Measurements from ENCODE around the gene DNAAF2. TPM values are rescaled to one million over a fixed set of nuclear protein-coding genes. Genes with fewer than 3 reads are reported as not detected.

Gene DNAAF2
- total and polyA plus RNA-seq, 4 donors, result 4.2 to 8.2 (median 5.3) TPM

DNA sequence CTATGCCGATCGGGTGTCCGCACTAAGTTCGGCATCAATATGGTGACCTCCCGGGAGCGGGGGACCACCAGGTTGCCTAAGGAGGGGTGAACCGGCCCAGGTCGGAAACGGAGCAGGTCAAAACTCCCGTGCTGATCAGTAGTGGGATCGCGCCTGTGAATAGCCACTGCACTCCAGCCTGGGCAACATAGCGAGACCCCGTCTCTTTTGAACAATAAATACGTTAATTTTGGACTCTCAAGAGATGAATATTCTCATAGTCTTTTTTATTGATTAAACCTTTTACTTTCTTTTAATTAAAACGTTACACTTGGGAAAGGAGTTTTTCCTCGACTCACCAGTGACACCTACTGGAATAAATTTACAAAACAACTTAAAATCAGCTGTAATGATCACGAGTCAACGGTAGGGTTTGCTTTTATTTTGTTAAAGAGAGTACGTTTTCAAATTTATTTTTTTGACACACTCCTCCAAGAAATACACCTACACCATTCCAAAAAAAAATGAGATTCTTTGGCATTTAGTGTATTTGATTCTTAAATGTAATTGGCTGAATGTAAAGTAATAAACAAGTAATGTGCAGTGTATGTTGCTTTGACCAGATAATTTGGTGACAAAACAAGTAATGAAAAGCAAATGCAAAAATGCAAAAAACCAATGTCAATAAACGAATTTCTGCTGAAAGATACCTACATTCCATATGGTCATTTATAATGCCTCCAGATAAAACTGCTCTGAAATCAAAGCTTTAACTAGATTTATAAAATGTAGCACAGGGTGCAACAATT lies 48.2 kb downstream of the DNAAF2 start:
- H3K4me1 ChIP-seq (ENCODE audit: control insufficient read depth in 4 of 4, insufficient read depth in 4 of 4, low read length in 3 of 4), result peaks cover 4 to 14% (median 7%) of the 10 kb centered on the region in 4 donors
- no peaks in the 10 kb centered on the region for H3K9me3 ChIP-seq (ENCODE audit: control insufficient read depth in 4 of 4, low read length in 3 of 4)
- TF ChIP-seq FOXA2 (IDR thresholded peaks at IDR 0.05) (no peak), RXRA (IDR thresholded peaks at IDR 0.05) (peak; percentile 45 to 64), NR2F2 (IDR thresholded peaks at IDR 0.05) (peak; percentile 7), HNF4A (conservative IDR thresholded peaks at IDR 0.05) (peak in 1 of 2 donors; percentile 2), EGR1 (IDR thresholded peaks at IDR 0.05; ENCODE audit: low read depth in 2 of 2) (no peak), RAD21 (IDR thresholded peaks at IDR 0.05) (peak; percentile 66 to 70), GABPA (IDR thresholded peaks at IDR 0.05 in 1 of 2, conservative IDR thresholded peaks at IDR 0.05 in 1 of 2) (no peak), HNF4G (IDR thresholded peaks at IDR 0.05) (no peak), FOXA1 (IDR thresholded peaks at IDR 0.05) (no peak), YY1 (IDR thresholded peaks at IDR 0.05) (no peak), SP1 (IDR thresholded peaks at IDR 0.05) (peak; percentile 48), JUND (IDR thresholded peaks at IDR 0.05) (peak in 1 of 2 donors; percentile 8), TAF1 (conservative IDR thresholded peaks at IDR 0.05) (no peak)
- TF ChIP-seq, protein P1, sequence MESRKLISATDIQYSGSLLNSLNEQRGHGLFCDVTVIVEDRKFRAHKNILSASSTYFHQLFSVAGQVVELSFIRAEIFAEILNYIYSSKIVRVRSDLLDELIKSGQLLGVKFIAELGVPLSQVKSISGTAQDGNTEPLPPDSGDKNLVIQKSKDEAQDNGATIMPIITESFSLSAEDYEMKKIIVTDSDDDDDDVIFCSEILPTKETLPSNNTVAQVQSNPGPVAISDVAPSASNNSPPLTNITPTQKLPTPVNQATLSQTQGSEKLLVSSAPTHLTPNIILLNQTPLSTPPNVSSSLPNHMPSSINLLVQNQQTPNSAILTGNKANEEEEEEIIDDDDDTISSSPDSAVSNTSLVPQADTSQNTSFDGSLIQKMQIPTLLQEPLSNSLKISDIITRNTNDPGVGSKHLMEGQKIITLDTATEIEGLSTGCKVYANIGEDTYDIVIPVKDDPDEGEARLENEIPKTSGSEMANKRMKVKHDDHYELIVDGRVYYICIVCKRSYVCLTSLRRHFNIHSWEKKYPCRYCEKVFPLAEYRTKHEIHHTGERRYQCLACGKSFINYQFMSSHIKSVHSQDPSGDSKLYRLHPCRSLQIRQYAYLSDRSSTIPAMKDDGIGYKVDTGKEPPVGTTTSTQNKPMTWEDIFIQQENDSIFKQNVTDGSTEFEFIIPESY (IDR thresholded peaks at IDR 0.05), result no peak
- TF ChIP-seq, protein P2, sequence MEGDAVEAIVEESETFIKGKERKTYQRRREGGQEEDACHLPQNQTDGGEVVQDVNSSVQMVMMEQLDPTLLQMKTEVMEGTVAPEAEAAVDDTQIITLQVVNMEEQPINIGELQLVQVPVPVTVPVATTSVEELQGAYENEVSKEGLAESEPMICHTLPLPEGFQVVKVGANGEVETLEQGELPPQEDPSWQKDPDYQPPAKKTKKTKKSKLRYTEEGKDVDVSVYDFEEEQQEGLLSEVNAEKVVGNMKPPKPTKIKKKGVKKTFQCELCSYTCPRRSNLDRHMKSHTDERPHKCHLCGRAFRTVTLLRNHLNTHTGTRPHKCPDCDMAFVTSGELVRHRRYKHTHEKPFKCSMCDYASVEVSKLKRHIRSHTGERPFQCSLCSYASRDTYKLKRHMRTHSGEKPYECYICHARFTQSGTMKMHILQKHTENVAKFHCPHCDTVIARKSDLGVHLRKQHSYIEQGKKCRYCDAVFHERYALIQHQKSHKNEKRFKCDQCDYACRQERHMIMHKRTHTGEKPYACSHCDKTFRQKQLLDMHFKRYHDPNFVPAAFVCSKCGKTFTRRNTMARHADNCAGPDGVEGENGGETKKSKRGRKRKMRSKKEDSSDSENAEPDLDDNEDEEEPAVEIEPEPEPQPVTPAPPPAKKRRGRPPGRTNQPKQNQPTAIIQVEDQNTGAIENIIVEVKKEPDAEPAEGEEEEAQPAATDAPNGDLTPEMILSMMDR (IDR thresholded peaks at IDR 0.05; ENCODE audit: low read depth, low read length, missing input control), result peak; percentile 84
- TF ChIP-seq, protein P3, sequence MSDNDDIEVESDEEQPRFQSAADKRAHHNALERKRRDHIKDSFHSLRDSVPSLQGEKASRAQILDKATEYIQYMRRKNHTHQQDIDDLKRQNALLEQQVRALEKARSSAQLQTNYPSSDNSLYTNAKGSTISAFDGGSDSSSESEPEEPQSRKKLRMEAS (IDR thresholded peaks at IDR 0.05), result peak; percentile 7
- TF ChIP-seq, protein P4, sequence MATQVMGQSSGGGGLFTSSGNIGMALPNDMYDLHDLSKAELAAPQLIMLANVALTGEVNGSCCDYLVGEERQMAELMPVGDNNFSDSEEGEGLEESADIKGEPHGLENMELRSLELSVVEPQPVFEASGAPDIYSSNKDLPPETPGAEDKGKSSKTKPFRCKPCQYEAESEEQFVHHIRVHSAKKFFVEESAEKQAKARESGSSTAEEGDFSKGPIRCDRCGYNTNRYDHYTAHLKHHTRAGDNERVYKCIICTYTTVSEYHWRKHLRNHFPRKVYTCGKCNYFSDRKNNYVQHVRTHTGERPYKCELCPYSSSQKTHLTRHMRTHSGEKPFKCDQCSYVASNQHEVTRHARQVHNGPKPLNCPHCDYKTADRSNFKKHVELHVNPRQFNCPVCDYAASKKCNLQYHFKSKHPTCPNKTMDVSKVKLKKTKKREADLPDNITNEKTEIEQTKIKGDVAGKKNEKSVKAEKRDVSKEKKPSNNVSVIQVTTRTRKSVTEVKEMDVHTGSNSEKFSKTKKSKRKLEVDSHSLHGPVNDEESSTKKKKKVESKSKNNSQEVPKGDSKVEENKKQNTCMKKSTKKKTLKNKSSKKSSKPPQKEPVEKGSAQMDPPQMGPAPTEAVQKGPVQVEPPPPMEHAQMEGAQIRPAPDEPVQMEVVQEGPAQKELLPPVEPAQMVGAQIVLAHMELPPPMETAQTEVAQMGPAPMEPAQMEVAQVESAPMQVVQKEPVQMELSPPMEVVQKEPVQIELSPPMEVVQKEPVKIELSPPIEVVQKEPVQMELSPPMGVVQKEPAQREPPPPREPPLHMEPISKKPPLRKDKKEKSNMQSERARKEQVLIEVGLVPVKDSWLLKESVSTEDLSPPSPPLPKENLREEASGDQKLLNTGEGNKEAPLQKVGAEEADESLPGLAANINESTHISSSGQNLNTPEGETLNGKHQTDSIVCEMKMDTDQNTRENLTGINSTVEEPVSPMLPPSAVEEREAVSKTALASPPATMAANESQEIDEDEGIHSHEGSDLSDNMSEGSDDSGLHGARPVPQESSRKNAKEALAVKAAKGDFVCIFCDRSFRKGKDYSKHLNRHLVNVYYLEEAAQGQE (IDR thresholded peaks at IDR 0.05), result no peak
- TF ChIP-seq, protein P5, sequence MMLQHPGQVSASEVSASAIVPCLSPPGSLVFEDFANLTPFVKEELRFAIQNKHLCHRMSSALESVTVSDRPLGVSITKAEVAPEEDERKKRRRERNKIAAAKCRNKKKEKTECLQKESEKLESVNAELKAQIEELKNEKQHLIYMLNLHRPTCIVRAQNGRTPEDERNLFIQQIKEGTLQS (IDR thresholded peaks at IDR 0.05), result peak; percentile 89
- WGBS, result 3% methylated on average over 12 of the region's 21 CpGs
- peak overlapping the region; percentile 91 to 95 for H3K27ac ChIP-seq (ENCODE audit: low read depth in 1 of 2, low read length in 2 of 2)
- H3K27me3 ChIP-seq (ENCODE audit: control insufficient read depth in 4 of 4, insufficient read depth in 4 of 4, low read length in 3 of 4), result no peaks in the 10 kb centered on the region
- H3K36me3 ChIP-seq (ENCODE audit: control insufficient read depth in 4 of 4, insufficient read depth in 3 of 4, low read depth in 1 of 4, low read length in 3 of 4), result peaks cover 3 to 19% (median 16%) of the 10 kb centered on the region in 4 donors
- H3K4me3 ChIP-seq (ENCODE audit: low read depth in 1 of 3, low read length in 3 of 3), result peak overlapping the region in 2 of 3 donors; percentile 24 to 33
- peak overlapping the region in 1 of 2 donors; percentile 71 for H3K9ac ChIP-seq (ENCODE audit: low read depth in 1 of 2, low read length in 2 of 2)
- peak; percentile 50 for DNase-seq (ENCODE audit: low spot score)

Measured in liver (tissue), 9 donors.